HG02763 (cell line): ENCODE data around the gene GRM7.

ENCODE experiments used
- ATAC-seq: cut with Tn5 transposase; IDR thresholded peaks from one replicate; pipeline ENCODE4 v1.9.1; 2021; ENCODE audit warnings: mild to moderate bottlenecking, moderate library complexity; ENCODE audit not compliant: unreplicated experiment

The GRM7 gene

DNA sequence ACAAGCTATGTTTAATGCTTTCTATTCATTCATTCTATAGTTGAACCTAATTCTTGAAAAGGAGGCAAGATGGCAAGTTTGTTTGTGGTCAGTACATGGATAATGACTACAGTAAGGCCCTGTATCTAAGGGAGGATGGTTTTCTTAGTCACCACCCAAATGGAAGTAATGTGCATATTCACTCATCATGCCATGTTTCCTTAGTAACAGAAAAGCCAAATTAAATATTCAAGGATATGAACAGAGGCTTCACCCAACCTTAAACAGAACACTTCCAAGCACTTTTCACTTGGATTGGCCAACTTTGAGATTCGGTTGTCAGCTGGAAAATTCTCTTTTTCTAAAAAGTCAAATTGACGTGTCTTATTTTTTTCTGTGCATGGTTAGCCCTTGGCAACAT lies 835.4 kb downstream of the GRM7 start:
- ATAC-seq: no peak

DNA sequence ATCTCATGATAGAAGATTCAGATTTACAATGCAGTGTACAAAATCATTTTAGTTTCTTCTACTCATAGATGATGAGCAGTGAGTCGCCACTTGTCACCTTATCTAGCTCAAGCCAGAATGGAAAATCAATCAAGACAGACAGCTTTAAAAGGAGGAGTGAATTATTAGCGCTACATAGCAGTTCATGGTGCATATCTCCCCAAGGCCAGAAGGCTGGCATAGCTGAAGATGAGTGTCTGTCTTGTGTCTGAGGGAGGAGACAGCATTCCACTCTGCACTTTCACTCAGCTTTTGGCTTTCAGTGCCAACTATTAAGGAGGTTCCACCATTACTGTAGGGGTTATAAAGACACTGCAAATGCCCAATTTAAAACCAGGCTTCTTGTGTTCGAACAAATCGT lies 836.6 kb downstream of the GRM7 start:
- no peak for ATAC-seq

DNA sequence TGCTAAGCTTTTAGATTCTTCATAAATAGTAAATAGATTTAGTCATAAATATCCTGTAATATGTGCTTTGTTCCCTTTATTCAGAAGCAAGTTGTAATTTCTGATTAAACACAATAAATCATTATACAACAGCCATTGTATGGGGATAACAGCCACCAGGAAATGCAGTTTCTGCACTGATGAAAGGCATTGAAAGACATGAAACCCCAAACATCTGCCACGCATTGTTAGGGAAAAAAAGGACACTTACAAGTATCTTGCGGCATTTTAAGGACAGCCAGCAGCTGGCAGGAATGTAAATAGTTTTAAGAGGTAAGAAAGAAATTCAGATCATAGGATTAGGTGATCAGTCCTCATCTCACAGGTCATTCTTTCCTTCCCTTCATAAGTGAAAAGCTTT lies 839.6 kb downstream of the GRM7 start:
- no peak for ATAC-seq

DNA sequence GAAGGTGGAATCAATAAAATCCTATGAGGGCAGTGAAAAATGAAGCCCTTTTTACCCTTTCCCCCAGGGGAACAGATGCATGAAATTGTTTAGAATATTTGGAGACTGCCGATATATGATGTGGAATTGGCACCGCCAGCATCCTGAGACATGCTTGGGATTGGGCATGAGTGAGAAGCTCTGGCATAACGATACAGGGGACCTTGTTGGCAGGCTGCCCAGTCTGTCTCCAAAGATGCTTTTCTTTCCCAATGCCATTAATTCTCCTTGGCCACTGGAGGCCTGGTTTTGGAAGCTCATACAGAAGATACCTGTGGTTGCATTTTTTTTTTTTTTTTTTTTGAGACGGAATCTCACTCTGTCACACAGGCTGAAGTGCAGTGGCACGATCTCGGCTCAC lies 840.1 kb downstream of the GRM7 start:
- no peak for ATAC-seq

DNA sequence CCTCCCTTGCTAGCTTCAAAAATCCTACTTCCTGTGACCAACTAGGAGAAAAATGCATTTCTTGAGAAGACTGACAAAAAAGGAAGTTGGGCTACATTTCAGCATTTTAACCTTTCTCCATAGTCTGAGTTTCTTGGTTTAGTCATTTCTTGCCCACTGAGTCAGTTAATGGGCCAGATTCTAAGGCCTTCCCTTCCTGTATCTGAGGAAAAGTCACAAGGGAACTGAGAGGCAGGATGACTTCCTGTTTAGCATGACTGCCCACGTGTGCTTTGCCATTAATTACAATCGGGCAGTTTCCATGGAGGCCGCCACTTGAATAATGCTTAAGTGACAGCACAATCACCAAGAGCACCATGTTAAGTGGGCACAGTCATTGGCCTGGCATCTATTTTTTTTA lies 846.3 kb downstream of the GRM7 start:
- ATAC-seq: no peak

DNA sequence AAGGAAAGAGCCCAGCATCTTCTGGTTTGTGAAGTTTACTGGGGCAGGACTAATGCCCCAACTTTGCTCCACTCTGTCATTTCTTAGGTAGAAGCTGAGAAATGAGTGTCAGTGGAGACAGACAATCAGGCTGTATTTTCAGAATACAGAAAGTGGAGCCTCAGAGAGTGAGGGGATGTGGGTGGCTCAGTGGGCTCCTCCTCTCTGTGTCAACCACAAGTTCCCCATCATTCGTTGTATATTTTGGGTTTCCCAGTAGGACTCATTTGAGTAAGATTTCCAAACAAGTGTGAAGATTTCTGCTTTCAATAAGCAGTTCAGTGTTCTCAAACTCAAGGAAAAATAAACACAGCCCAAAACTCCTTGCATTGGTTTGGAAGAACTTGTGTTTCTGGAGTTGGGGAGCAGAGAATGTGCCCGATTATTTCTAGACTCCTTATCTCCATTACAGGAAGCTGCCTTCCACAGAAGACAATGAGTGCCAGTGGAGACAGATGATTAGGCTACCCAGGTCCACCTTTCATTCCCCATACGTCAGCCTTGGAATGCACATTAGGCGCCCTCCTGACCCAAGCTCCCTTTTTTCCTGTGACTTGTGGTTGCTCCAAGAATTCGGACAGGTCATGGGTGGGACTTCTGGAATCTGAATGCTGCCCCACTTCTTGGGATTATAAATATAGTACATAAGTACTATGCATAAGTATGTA lies 848.6 kb downstream of the GRM7 start:
- ATAC-seq: no peak

DNA sequence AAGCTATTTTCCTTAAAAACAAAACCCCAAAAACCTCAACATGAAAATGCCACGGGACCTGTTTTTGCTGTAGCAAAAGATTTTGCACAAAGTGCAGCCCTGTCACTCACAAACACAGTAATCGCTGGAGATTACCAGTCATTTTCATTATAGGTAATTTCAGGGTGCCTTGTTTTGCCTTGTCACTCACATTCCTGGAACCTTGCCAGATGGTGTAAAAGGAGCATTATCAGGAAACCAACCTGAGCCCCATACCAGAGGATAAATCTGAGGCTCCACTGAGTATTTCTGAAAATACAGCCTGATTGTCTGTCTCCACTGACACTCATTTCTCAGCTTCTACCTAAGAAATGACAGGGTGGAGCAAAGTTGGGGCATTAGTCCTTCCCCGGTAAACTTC lies 849.4 kb downstream of the GRM7 start:
- no peak for ATAC-seq

DNA sequence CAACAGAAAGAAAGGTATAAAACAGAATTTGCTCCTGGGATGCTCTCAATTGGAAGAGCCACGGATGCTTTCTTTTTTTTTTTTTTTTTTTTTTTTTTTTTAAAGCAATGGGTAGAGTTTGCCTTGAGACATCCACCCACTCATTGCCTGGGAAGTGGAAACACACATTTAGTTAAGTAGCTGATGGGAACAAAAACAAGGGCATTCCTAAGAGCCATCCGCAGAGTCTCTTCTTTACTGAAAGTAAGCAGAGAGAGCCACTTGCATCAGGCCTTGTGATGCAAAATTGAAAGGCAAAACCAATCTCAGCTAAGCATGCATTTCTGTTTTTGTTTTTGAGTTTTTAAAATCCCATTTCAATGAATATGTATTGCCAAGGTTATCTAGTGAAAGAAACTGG lies 852.8 kb downstream of the GRM7 start:
- ATAC-seq: no peak

DNA sequence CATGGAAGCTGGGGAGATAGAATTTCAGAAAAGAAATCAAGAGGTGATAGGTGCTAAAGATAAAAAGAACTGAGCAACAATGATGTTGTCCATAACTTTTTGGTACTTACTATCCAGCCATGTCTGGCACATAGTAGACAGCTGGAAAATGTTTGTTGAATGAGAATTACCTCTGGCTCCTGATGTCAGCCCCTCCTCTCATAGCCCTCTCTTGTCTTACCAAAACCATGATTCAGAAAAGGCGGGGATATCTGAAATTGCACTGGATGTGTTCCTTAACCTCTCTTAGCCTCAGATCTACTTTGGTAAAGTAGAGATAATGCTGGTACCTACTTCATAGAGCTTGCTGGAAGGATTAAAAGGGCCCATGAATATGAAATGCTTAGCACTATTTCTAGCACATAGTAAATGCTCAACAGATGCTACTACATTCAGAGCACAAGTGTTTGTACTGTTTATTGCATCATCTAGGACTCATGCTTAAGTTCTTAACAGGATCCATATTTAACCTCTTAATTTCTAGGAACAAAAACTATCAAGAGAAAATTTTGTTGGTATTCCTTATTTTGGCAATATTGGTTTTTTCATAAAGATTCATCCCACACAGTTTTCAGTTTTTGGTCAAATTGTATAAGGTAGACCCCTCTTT lies 859.9 kb downstream of the GRM7 start:
- ATAC-seq: no peak

DNA sequence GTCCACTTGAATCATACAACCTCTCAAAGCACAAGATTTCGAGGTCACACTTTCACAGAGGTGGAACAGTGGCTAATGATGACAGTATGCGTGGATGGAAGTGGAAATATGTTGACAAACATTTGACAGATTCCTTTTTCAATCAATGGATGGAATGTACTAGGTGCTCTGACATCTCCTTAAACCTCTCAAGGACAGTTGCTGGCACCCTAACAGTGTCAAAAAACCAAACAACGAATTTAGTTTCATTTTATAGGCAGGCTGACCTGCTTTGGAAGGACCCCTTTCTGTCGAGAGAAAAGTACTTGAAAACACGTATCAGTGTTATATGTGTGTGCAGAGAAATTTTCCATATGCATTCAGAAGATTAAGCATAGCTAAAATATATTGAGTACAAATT lies 861.0 kb downstream of the GRM7 start:
- ATAC-seq: no peak

DNA sequence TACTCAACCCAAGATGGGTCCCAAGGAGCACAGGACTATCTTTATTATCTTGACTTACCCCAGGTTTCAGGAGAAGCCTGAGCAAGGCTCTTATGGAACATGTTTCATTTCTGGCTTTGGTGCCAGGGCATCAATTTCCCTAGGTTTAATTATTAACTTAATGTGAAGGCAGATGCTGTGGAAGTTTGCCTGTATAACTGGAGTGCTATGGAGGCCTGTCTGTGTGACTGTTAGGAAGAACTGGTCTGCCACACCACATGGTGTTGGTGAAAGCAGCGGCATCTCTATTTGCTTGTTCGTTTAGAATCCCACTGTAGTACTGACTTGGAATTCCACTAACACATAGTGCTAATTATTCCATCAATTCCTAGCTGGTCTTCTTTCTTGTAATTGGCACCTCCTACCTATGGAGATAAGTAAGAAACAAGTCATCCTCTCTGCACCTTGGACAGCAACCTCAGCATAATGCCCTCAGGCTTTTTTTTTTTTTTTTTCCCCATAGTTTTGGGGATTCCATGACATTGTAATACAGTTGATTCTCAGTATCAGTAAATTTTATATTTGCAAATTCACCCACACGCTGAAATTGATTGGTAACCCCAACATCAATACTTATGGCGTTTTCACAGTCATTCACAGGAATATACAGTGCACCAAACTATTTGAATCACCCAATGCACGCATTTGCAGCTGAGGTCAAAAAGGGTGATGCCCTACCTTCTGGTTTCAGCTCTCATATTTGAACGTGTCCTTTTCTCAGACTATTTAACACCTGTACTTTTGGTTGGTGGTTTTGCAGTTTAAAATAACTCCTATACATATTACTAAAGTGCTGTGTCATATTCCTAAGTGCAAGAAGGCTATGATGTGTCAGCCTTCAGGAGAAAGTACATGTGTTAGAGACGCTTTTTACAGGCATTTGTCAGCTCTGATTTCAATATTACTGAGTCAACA lies 867.9 kb downstream of the GRM7 start:
- ATAC-seq: no peak

DNA sequence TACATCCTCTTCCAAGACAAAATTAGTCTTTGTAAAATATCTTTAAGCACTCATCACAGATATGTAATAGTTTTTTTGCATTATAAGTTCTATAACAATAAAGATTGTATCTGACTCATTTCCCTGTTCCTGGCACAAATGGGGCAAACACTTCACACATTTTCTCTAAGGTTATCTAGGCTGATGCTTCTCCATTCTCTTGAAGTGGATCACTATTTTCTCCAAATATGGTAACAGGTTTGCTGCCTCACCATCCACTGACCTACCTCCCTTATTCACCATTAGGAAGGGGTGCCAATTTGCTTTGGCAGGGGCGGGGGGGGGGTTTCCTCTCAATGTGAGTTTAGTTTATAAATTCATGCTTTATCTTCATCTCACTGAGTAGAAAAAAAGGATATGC lies 873.0 kb downstream of the GRM7 start:
- ATAC-seq: no peak

DNA sequence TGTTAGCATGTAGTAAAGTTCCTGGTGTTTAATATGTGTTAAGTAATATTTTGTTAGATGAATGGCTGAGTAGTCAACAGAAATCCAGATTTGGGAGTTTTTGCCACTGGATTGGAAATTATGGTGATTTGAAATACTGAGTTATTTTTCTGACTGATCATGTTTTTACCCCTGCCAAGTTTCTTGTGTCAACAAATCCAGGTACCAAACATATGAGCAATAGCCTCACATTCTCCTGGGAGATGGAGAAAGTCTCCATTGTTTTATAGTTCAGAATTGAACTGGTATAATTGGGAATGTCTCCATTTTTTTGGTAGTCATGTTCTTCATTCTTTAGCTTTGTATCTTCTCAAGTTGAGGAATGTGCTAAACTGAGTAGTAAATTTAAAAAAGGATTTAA lies 873.5 kb downstream of the GRM7 start:
- no peak for ATAC-seq

DNA sequence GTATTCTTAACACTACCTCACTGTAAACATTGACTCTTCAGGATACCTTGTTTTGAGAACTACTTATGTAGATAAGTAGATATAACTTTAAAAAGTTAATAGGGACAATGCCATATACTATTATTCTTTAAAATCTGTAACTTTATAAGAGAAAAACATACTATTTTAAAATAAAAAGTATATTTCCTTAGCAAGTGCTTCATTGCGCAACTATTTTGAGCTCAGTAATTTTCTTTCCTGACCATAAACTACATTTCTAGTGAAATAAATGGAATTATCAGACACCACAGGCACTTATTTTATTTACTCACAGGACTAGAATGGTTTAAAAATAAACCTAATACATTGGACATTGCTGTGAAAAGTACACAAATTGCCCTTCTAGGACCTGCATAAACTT lies 876.3 kb downstream of the GRM7 start:
- ATAC-seq: no peak

DNA sequence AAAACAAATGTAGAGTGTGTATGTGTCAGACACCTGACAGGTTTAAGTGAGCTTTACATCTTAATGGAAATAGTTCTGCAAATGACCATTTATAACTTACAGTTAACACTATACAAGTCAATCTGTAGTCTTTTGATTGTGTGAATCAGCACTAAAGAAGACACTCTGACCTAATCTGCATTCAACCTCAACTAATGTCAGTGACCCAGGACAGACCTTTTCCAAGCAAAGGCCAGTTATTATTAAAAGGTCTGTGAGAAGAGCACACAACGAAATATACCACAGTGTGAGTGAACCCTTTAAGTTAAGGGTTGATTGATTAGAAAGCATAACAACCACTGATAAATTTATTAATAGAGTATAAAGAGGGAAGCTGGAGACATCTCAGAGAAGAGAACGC lies 878.8 kb downstream of the GRM7 start:
- no peak for ATAC-seq

DNA sequence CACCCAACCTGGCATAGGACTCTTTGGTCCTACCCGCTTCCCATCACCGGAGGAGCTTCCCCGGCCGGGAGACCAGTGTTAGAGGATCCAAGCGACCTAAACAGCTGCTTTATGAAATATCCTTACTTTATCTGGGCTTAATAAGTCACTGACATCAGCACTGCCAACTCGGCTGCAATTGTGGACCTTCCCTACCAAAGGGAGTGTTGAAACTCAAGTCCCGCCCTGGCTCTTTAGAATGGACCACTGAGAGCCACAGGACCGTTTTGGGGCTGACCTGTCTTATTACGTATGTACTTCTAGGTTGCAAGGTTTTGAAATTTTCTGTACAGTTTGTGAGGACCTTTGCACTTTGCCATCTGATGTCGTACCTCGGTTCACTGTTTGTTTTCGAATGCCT lies 879.5 kb downstream of the GRM7 start:
- ATAC-seq: no peak

DNA sequence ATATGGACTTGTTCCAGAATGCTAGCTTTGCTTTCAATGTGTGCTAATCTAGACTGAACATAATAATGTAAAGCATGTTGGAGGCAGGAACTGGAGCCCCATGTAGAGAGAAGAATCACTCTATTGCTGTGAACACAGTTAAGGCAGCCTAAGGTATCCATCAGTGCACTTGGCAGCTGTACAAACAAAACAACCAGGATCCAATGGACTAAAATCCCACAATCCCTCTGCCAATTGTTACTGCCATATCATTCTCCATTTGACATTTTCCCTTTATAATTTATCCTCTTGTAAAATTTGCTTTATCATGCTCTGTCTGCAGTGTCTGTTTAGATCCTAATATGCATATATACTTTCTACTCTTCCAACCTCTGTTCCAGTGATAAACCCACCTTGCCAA lies 883.9 kb downstream of the GRM7 start:
- no peak for ATAC-seq

DNA sequence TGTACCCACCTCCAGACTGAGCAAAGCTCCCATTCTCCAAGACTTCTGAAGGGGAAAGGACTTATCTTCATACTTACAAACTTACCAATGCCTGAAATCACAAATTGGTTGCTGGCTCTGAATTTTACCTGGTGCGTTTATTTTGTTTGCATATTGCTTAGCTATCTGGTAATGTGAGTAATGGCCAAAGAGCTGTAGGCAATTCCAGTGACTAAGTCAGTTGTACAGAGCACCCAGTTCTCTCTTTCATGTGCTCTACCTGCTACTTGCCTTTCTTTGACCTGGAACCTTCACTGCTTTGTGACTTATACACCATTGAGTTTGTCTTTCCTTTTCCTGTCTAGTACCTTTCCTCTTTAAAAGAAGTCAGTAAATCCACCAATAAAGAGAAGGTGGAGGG lies 884.8 kb downstream of the GRM7 start:
- ATAC-seq: no peak

DNA sequence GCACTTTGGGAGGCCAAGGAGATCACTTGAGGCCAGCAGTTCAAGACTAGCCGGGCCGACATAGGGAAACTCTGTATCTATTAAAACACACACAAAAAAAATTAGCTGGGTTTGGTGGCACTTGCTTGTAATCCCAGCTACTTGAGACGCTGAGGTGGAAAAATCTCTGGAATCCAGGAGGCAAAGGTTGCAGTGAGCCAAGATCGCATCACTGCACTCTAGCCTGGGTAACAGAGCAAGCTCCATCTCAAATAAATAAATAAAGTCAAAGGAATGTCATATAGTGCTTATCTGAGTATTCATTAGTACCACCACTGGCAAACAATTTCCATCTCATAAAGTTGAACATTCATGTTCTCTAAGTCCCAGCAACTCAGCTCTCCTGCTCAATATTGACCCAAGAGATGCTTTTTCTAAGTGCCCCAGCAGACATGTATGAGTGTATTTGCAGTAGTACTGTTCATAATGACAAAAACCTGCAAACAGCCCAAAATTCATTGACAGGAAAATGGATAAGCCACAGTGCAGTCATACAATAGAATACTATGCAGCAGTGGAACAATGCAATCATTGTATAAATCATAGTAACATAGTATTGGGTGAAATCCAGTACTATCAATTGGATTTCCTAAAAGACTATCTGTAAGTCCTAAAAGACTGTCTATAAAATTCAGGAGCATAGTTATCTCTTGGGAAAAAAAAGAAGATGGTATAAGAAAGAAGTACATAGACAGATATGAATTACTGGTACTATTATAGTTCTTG lies 889.2 kb downstream of the GRM7 start:
- ATAC-seq: no peak

DNA sequence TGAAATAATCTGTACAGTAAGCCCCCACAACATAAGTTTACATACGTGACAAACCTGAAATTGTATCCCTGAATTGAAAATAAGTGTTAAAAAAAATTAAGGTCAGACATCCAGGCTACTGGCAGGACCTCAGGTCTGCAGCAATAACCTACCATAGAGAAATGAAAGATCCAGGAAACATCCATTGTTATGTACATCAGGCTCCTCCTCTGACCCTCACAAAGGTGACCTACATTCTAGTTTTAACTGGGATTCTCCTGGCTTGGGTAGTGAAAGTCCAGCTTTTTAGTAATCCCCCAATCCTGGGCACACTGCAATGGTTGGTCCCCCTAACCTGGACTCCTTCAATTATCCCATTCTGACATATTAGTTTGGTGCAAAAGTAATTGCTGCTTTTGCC lies 891.1 kb downstream of the GRM7 start:
- no peak for ATAC-seq
